ENCODE data around the gene DDX25. TPM values are rescaled to one million over a fixed set of nuclear protein-coding genes. Genes with fewer than 3 reads are reported as not detected.
A peak's percentile ranks its signal among the peaks of the same experiment; 100 is the strongest.

The DDX25 gene
- total RNA-seq, 1 donor from 2014 or later: 0.46 TPM

- Histone ChIP-seq H3K4me3 (no peak overlapping the region), H3K4me1 (no peaks in the 10 kb centered on the region), H3K27ac (no peak overlapping the region), H3K9me3 (no peaks in the 10 kb centered on the region), H3K27me3 (no peaks in the 10 kb centered on the region), H3K36me3 (no peaks in the 10 kb centered on the region)
- ATAC-seq (no peak), DNase-seq (peak; percentile 17)
- intact Hi-C loops (cut with DNase I): no loop called here
- no peak for TF ChIP-seq CTCF (IDR thresholded peaks at IDR 0.05)
Measured at GRCh38 chr11:125939081-125939521, 34.8 kb downstream of the DDX25 start.

GRCh38 chr11:125940145-125940544 lies 35.8 kb downstream of the DDX25 start:
- intact Hi-C loops (cut with DNase I): no loop called here

GRCh38 chr11:125941267-125941618 lies 36.9 kb downstream of the DDX25 start:
- Histone ChIP-seq H3K4me1 (no peaks in the 10 kb centered on the region), H3K36me3 (no peaks in the 10 kb centered on the region), H3K9me3 (no peaks in the 10 kb centered on the region), H3K27me3 (peaks cover 6% of the 10 kb centered on the region), H3K27ac (no peak overlapping the region), H3K4me3 (no peak overlapping the region)
- ATAC-seq (no peak), DNase-seq (peak; percentile 38)
- TF ChIP-seq CTCF (IDR thresholded peaks at IDR 0.05): no peak
- intact Hi-C loops (cut with DNase I): no loop called here

More at GRCh38 chr11:125940145-125940544, 35.8 kb downstream of the DDX25 start:
- H3K9me3 ChIP-seq: no peaks in the 10 kb centered on the region
- H3K4me3 ChIP-seq: no peak overlapping the region
- no peak overlapping the region for H3K27ac ChIP-seq
- H3K4me1 ChIP-seq: no peaks in the 10 kb centered on the region
- H3K27me3 ChIP-seq: no peaks in the 10 kb centered on the region
- ATAC-seq (no peak), DNase-seq (peak; percentile 25)
- no peak for TF ChIP-seq CTCF (IDR thresholded peaks at IDR 0.05)
- no peaks in the 10 kb centered on the region for H3K36me3 ChIP-seq

GRCh38 chr11:125941619-125942611 lies 37.6 kb downstream of the DDX25 start:
- TF ChIP-seq CTCF (IDR thresholded peaks at IDR 0.05): peak; percentile 62
- intact Hi-C loops (cut with DNase I): no loop called here
- ATAC-seq (peak; percentile 81), DNase-seq (peak; percentile 76)
- Histone ChIP-seq H3K9me3 (no peaks in the 10 kb centered on the region), H3K4me3 (no peak overlapping the region), H3K27me3 (peaks cover 6% of the 10 kb centered on the region), H3K27ac (no peak overlapping the region), H3K4me1 (no peaks in the 10 kb centered on the region), H3K36me3 (no peaks in the 10 kb centered on the region)

- TF ChIP-seq CTCF (IDR thresholded peaks at IDR 0.05): no peak
- intact Hi-C loops (cut with DNase I): no loop called here
- Histone ChIP-seq H3K4me1 (no peaks in the 10 kb centered on the region), H3K4me3 (no peak overlapping the region), H3K36me3 (no peaks in the 10 kb centered on the region), H3K27me3 (peaks cover 6% of the 10 kb centered on the region), H3K9me3 (no peaks in the 10 kb centered on the region), H3K27ac (no peak overlapping the region)
- ATAC-seq: no peak
- peak; percentile 40 for DNase-seq
Measured at GRCh38 chr11:125942771-125943428, 38.6 kb downstream of the DDX25 start.
